Dermis blood vessel endothelial cell (primary cell): Measurements from ENCODE around the gene CROCC. TPM values are rescaled to one million over a fixed set of nuclear protein-coding genes. Genes with fewer than 3 reads are reported as not detected.
"Not testable (repeated sequence)": the region's sequence is repeated elsewhere in the genome, so short reads cannot be mapped to it uniquely, and the experiment has no call there.

ENCODE experiments used
- DNase-seq: peaks from one replicate; pipeline ENCODE4 v3.0.0; 2010
- total RNA-seq: library from RNA; depleted of rRNA; stranded (reverse); fragments of >200 nt; gene quantifications from 2 replicates; pipeline ENCODE4 v1.2.3, GENCODE V29; 2014

CROCC gene
- total RNA-seq, 1 donor from 2014 or later = 19.7 TPM

DNA sequence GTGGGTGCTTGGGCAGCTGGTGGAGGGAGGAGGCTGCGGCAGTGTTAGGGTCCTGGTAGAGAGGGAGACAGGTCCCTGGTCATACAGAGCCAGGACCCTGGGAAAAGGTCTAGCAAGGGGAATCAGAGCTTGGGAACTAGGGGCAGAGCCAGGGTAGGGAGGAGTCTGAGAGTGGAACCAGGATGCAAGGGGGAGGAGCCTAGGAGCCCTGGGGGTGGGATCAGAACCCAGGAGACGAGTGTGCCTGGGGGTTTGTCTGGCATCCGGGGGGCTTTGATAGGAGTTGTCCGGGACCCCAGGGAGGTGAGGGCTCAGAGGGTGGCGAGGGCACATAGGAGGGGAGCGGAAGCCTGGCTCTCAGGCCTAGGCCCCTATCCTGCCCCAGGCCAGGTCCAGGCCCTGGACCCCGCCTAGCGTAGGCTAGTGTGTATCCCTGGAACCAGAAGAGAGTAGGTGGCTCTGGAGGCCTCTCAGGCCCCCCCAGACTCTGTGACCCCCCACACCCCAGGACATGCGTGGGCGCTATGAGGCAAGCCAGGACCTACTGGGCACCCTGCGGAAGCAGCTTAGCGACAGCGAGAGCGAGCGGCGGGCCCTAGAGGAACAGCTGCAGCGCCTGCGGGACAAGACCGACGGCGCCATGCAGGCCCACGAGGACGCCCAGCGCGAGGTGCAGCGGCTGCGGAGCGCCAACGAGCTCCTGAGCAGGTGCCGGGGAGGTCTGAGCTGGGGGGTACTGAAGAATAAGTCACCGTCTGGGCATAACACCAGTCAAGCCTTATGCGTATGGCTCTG, 17.9 kb downstream of the CROCC start:
- DNase-seq = not testable (repeated sequence)

DNA sequence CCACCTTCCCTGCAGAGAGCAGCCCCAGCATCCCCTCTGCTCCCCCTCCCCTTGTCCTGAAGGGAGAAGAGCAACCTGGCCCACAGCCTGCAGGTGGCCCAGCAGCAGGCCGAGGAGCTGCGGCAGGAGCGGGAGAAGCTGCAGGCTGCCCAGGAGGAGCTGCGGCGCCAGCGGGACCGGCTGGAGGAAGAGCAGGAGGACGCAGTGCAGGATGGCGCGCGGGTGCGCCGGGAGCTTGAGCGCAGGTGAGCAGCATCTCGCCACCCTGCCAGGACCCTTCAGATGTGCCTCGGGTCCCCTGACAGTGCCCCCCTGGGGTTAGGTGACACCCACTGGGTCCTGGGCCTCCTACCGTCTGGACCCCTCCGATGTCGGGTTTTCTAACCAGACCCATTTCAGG, 22.3 kb downstream of the CROCC start:
- DNase-seq = no peak

DNA sequence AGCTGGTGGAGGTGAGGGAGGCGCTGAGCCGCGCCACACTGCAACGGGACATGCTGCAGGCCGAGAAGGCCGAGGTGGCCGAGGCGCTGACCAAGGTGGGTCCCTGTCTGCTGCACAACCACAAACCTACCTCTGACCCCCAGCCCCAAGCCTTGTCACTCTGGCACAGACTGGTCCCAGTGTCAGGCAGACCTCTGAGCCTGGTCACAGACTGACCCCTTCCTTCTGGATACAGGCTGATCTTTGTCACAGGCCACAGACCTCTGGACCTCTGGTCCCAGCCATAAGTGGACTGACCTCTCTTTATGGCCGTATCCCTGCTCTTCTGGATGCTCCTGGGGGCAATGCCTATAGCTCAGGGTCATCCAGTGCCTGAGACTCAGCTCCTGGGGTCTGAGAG, 23.8 kb downstream of the CROCC start:
- DNase-seq = not testable (repeated sequence)

DNA sequence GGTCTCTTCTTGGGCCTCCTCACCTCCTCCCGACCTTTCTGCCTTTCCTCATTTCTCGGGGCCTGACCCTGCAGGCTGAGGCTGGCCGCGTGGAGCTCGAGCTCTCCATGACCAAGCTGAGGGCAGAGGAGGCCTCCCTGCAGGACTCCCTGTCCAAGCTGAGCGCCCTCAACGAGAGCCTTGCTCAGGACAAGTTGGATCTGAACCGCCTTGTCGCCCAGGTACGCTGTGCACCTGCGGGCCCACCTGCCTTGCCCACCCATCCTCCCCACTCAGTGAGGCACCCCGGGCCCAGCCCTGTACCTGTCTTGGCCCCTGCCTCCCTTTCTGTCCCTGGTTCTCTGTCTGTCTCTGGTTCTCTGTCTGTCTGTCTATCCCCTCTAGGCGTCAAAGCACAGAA, 24.5 kb downstream of the CROCC start:
- DNase-seq = not testable (repeated sequence)

DNA sequence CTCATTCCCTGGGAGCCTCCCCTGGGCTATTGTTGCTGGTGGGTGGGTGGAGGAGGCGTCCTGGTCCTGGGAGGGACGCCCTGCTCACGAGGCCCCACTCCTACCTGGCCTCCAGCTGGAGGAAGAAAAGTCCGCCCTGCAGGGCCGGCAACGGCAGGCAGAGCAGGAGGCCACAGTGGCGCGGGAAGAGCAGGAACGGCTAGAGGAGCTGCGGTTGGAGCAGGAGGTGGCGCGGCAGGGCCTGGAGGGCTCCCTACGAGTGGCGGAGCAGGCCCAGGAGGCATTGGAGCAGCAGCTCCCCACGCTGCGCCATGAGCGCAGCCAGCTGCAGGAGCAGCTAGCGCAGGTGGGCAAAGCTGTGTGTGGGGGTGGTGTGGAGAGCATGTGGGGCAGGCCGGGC, 24.9 kb downstream of the CROCC start:
- no peak for DNase-seq

DNA sequence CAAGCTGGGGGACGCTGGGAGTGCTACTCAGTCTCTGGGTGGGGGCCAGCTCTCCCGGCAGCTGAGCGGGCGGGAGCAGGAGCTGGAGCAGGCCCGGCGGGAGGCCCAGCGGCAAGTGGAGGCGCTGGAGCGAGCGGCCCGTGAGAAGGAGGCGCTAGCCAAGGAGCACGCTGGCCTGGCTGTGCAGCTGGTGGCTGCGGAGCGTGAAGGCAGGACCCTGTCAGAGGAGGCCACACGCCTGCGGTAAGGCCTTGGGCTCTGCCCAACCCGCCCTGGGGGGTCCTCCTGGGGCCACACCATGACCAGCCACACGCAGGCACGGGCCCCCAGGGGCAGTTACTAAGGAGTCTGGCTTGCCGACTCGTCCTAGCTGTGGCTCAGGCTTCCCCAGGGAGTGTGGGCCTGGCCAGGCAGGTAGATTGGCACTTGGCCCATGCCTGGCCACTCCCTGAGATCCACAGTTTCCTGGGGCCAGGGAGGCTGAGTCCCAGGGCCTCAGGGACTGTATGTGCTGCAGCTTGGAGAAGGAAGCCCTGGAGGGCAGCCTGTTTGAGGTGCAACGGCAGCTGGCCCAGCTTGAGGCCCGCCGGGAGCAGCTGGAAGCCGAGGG, 26.7 kb downstream of the CROCC start:
- DNase-seq = not testable (repeated sequence)

DNA sequence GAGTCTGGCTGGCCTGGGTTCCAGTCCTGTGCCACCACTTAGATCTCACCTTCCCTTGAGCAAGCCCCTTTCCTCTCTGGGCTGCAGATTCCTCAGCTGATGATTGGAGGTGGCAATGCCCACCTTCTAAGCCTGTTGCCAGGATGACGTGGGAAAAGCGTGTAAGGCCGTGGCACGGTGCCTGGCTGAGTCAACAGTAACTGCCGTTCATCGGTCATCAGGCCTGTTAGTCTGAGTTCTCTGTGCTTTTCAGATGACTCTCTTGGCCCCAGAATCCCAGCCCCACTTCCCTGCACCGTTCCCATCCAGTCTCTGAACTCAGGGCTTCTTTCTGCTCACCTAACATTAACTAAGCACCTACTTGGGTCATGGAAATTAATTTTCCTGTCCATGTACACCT, 27.3 kb downstream of the CROCC start:
- DNase-seq = peak; percentile 35

DNA sequence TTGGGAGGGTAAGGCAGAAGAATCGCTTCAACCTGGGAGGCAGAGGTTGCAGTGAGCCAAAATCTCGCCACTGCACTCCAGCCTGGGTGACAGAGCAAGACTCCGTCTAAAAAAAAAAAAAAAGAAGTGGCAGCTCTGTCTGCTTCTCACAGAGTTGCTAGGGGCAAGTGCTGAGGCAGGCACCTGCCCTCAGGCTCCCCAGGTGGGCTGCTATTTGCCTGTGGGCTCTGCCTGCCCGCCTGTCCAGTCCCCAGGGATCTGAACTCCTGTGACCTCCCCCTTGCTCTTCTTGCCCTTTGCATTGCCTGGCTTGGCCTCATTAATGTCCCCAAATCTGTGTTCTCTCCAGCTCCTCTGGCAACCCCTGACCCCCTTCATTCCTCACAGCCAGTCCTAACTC, 30.6 kb downstream of the CROCC start:
- not testable (repeated sequence) for DNase-seq

DNA sequence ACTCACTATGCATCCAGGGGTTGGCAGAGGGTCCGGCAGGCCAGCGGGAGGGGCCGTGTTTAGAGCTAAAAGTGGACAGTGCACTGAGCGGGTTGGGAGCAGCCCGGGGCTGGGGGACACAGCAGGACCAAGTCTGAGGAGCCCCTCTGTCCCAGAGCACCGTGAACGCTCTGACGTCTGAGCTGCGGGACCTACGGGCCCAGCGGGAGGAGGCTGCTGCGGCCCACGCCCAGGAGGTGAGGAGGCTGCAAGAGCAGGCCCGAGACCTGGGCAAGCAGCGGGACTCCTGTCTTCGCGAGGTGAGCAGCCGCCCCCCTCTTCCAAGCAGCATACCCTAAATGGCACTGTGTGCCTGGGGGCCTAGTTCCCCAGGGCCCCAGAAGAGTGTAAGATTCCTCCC, 32.8 kb downstream of the CROCC start:
- no peak for DNase-seq

DNA sequence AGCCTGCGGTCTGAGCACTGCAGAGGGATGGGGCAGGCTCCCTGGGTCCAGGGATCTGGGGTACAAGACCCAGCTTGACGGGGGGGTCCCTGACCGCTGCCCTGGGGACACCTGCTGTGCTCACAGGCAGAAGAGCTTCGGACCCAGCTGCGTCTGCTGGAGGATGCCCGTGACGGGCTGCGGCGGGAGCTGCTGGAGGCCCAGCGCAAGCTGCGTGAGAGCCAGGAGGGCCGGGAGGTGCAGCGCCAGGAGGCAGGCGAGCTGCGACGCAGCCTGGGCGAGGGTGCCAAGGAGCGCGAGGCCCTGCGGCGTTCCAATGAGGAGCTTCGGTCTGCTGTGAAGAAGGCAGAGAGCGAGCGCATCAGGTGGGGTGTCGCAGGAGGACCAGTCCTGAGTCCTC, 33.5 kb downstream of the CROCC start:
- DNase-seq = no peak

DNA sequence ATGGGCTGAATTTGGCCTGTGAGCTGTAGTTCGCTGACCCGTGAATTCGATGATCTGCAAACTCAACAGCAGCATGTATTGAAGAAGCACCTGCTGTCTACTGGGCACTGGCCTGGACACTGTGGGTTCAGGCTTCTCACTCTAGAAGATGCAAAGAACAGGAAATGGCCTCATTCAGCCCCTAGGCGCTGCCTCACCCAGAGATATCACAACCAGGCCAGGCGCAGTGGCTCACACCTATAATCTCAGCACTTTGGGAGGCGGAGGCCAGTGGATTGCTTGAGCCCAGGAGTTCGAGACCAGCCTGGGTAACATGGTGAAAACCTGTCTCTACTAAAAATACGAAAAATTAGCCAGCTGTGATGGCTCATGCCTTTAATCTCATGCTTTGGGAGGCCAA, 35.0 kb downstream of the CROCC start:
- no peak for DNase-seq

DNA sequence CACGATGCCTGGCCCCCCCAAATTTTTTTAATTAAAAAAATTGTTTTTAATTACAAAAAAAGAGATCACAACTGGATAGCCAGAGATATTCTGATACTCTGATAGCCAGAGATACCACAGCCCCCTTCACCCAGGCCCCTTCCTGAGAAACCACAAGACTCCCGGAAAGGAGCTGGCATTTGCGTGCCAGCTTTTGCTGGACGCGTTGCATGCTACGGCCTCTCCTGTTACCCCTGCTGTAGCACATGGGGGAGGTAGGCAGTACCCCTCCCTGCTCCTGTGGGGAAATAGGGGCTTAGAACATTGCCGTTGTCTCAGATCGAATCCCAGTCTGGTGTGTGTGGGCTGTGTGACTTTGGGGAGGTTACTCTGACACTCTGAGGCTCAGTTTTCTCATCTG, 36.0 kb downstream of the CROCC start:
- DNase-seq = no peak

DNA sequence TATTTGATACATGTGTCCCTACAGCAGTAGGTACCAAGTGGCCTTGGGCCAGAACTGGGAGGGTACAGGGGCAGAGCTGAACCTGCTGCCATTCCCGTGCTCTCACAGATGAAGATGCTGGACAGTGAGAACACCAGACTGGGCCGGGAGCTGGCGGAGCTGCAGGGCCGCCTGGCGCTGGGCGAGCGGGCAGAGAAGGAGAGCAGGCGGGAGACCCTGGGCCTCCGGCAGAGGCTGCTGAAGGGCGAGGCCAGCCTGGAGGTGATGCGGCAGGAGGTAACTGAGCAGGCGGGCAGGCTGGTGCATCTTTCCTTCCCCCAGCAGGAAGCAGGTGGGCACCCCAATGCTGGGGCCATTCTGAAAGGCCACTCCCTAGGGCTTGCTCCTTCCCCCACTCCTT, 36.7 kb downstream of the CROCC start:
- no peak for DNase-seq

DNA sequence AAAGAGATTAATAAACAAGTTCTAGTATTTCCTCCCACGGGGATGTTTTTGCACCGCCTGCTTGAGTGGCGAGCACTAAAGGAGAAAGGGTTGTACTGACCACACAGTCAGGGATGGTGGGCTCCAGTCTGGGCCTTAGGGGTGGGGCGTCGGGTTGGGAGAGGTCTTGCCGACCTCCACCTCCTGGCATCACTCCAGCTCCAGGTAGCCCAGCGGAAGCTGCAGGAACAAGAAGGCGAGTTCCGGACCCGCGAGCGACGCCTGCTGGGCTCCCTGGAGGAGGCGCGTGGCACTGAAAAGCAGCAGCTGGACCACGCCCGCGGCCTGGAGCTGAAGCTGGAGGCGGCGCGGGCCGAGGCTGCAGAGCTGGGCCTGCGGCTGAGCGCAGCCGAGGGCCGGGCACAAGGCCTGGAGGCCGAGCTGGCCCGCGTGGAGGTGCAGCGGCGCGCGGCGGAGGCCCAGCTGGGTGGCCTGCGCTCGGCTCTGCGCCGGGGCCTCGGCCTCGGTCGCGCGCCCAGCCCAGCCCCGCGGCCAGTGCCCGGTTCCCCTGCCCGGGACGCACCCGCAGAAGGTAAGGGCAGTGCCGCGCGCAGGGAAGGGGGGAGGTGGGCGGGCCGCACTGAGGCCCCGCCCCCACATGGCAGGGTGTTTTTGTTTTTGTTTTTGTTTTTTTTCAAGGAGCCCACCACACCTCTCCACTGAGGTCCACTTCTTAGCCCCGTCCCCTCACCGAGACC, 39.0 kb downstream of the CROCC start:
- peak; percentile 88 for DNase-seq

DNA sequence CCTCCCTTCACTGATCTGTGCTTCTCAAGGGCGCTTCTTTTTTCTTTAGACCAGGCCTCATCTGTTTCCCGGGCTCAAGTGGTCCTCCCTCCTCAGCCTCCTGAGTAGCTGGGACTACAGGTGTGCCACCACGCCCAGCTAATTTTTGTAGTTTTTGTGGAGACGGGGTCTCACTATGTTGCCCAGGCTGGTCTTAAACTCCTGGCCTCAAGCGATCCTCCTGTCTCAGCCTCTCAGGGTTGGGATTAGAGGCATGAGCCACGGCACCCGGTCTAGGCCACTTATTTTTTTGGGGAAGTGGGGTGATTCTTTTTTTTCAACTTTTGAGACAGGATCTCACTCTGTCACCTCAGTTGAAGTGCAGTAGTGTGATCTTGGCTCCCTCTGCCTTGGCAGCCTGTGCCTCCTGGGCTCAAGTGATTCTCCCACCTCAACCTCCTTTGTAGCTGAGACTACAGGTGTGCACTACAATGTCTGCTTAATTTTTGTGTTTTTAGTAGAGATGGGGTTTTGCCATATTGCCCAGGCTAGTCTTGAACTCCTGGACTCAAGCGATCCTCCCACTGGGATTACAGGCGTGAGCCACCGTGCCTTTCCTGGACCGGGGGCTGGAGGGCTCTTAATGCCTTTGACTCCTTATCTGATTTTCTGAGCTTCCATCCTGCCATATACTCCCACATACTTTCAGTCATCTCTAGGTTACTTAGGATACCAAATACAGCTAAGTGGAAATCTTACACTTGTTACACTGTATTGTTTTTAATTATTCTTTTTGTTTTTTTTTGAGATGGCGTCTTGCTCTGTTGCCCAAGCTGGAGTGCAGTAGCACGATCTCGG, 39.8 kb downstream of the CROCC start:
- no peak for DNase-seq

DNA sequence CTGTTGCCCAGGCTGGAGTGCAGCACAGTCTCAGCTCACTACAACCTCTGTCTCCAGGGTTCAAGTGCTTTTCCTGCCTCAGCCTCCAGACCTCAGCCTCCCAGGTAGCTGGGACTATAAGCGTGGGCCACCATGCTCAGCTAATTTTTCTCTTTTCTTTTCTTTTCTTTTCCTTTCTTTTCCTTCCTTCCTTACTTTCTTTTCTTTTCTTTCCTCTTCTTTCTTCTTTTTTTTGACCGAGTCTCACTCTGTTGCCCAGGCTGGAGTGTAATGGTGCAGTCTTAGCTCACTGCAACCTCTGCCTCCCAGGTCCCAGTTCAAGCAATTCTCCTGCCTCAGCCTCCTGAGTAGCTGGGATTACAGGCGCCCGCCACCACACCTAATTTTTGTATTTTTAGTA, 42.4 kb downstream of the CROCC start:
- DNase-seq = not testable (repeated sequence)

DNA sequence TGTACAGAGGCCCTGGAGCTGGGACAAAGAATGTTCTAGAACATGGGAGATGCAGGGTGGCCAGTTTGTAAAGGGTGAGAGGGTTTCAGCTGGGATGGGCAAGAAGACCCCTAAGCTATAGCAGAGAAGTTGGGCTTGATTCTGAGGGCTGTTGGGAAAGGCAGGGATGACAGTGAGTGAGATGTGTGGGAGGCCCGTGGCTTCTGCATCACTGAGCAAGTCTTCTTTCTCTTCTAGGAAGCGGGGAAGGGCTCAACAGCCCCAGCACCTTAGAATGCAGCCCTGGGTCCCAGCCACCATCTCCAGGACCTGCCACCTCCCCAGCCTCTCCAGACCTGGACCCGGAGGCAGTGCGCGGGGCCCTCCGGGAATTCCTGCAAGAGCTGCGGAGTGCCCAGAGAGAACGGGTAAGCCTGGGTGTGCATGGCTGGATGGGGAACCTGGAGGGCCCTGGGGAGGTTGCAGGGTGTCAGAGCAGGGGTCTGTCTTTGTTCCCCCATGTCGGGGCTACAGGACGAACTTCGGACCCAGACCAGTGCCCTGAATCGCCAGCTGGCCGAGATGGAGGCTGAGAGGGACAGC, 43.8 kb downstream of the CROCC start:
- no peak for DNase-seq

DNA sequence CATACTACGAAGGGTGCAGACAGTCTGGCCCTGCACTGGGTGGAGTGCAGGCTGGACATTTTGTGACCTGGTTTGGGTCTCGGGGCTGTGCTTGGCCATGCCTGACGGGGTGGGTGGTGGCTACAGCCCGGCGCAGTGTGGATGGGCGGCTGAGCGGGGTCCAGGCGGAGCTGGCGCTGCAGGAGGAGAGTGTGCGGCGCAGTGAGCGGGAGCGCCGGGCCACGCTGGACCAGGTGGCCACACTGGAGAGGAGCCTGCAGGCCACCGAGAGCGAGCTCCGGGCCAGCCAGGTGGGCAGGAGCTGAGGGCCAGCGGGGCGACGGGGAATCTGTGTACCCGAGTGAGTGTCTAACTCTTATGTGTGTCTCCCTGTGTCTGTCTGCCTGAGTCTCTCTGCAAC, 44.6 kb downstream of the CROCC start:
- no peak for DNase-seq

DNA sequence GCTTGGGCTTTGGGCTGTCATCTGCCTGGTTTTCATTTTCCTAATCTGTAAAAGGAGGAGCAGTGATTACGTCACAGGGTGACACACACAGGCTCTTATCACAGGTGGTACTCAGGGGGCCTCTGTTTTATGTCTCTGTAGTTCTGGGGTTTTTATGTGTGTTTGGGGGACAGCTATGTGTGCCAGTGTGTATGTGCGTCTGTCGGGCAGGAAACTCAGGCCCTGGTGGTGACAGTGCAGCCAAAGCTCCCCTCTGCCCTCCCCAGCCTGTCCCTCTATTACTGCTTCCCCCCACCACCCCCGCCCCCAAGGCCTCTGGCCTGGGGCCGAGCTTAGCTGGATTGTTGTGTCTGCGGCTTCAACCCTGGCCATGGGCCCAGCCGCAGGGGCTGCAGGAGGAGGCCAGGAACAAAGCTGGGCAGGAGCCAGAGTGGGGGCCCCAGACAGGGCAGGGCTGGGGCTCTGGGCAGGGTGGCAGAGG, 45.4 kb downstream of the CROCC start:
- peak; percentile 75 for DNase-seq

DNA sequence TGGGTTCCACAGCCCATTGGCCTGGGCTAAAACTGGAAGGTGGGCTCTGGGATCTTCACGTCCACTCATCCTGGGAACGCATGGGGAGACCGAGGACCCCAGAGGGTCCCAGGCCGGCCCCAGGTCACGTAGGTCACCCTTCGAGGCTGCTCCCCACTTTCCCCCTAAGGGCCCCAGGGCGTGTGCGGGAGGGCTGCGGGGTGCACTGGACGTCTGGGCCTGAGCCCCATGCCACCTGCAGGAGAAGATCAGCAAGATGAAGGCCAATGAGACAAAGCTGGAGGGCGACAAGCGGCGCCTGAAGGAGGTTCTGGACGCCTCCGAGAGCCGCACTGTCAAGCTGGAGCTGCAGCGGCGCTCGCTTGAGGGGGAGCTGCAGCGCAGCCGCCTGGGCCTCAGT, 46.2 kb downstream of the CROCC start:
- no peak for DNase-seq

DNA sequence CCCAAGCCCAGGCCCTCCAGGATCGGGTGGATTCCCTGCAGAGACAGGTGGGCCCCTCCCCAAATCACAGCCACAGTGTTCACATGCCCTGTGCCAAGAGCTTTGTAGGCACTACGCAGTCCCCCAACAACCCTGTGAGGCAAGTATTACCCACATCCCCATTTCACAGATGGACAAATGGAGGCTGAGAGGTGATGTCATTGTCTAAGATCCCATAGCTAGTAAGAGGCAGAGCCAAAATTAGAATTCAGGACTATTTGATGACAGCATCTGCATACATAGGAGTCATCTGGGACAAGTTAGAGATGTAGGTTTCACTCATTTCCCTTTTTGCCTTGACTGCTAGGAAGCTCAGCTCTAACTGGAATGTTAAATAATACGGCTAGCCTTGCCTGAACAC, 46.6 kb downstream of the CROCC start:
- DNase-seq = no peak

DNA sequence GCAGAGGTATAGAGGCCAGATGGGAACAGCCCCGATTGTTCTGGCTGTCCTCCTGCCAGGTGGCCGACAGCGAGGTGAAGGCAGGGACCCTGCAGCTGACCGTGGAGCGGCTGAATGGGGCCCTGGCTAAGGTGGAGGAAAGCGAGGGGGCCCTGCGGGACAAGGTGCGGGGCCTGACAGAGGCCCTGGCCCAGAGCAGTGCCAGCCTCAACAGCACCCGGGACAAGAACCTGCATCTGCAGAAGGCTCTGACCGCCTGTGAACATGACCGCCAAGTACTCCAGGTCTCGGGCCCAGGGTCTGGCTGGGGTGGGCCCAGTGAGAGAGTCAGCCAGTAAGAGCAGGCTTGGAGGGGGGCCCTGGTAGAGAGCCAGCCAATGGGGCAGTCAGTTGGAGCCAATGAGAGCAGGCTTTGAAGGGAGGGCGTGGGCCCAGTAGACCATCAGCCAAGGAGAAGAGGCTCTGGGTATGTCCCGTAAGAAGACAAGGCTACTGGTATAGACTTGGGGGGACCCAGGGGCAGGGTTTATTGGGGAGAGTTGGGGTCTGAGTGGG, 47.4 kb downstream of the CROCC start:
- no peak for DNase-seq
